Osteoblast (primary cell): ENCODE results near the gene SOBP. TPM values are rescaled to one million over a fixed set of nuclear protein-coding genes. Genes with fewer than 3 reads are reported as not detected.

Experiments used
- DNase-seq: peaks from one replicate; pipeline ENCODE4 v3.0.0; 2011; ENCODE audit warnings: low spot score, mixed read lengths; ENCODE audit not compliant: insufficient read length; ENCODE audit errors: missing footprints
- H2AFZ ChIP-seq: 2 replicates; pipeline ENCODE4 v1.6.0; 2011; ENCODE audit warnings: mild to moderate bottlenecking, low read length
- H3K27ac ChIP-seq: 2 replicates; pipeline ENCODE4 v1.5.1; 2011; ENCODE audit warnings: mild to moderate bottlenecking, low read depth, low read length, moderate library complexity
- H3K27me3 ChIP-seq: 2 replicates; pipeline ENCODE4 v1.6.0; 2012; ENCODE audit warnings: mild to moderate bottlenecking, control low read depth, inconsistent platforms, low read length, moderate library complexity; ENCODE audit not compliant: insufficient read depth
- H3K36me3 ChIP-seq: 2 replicates; pipeline ENCODE4 v1.5.1; 2011; ENCODE audit warnings: mild to moderate bottlenecking, low read length, control low read depth, moderate library complexity; ENCODE audit not compliant: insufficient read depth
- H3K4me1 ChIP-seq: 2 replicates; pipeline ENCODE4 v1.5.1; 2011; ENCODE audit warnings: mild to moderate bottlenecking, low read length, control low read depth, moderate library complexity; ENCODE audit not compliant: insufficient read depth
- H3K4me2 ChIP-seq: 2 replicates; pipeline ENCODE4 v1.6.0; 2011; ENCODE audit warnings: mild to moderate bottlenecking, low read length; ENCODE audit not compliant: insufficient read depth
- H3K4me3 ChIP-seq: fragments of 200-600 bp; sonication (generic); 3 replicates; pipeline ENCODE4 v1.5.1; 2012; ENCODE audit warnings: mild to moderate bottlenecking, low read length, inconsistent platforms; ENCODE audit not compliant: insufficient read depth
- H3K79me2 ChIP-seq: 2 replicates; pipeline ENCODE4 v1.6.0; 2012; ENCODE audit warnings: mild to moderate bottlenecking, low read length, control low read depth, inconsistent platforms; ENCODE audit not compliant: insufficient read depth
- H3K9me3 ChIP-seq: 2 replicates; pipeline ENCODE4 v1.5.1; 2011; ENCODE audit warnings: low read depth, low read length, control low read depth
- H4K20me1 ChIP-seq: 2 replicates; pipeline ENCODE4 v1.6.0; 2012; ENCODE audit warnings: mild to moderate bottlenecking, low read length, control low read depth; ENCODE audit not compliant: insufficient read depth
- CTCF ChIP-seq: IDR thresholded peaks from 2 replicates; pipeline ENCODE4 v1.5.1; 2011; ENCODE audit warnings: mild to moderate bottlenecking, low read depth, low read length, moderate library complexity; ENCODE audit errors: extremely low read depth
- total RNA-seq: library from RNA; depleted of rRNA; stranded (reverse); fragments of >200 nt; gene quantifications from 2 replicates; pipeline ENCODE4 v1.2.3, GENCODE V29; 2012

SOBP gene
- total RNA-seq, 1 donor, result 3.6 TPM

- H3K79me2 ChIP-seq, result no peaks in the 10 kb centered on the region
- no peak for DNase-seq
These were observed 216.7 kb downstream of the SOBP start for GRCh38 chr6:107706516-107707115.

GRCh38 chr6:107707346-107708275 is 217.7 kb downstream of the SOBP start:
- no peak for TF ChIP-seq CTCF
- H3K4me2 ChIP-seq, result no peak overlapping the region

More at GRCh38 chr6:107706516-107707115, 216.7 kb downstream of the SOBP start:
- H3K4me1 ChIP-seq, result peaks cover 10% of the 10 kb centered on the region
- H3K27me3 ChIP-seq, result no peaks in the 10 kb centered on the region
- H2AFZ ChIP-seq, result no peak overlapping the region
- no peak overlapping the region for H3K27ac ChIP-seq
- H3K4me3 ChIP-seq, result no peak overlapping the region
- no peaks in the 10 kb centered on the region for H4K20me1 ChIP-seq
- H3K4me2 ChIP-seq, result no peak overlapping the region
- H3K36me3 ChIP-seq, result no peaks in the 10 kb centered on the region
- no peaks in the 10 kb centered on the region for H3K9me3 ChIP-seq
- TF ChIP-seq CTCF, result no peak

GRCh38 chr6:107708435-107708834 is 218.5 kb downstream of the SOBP start:
- H3K27ac ChIP-seq, result no peak overlapping the region
- H2AFZ ChIP-seq, result no peak overlapping the region
- no peak for DNase-seq
- peaks cover 20% of the 10 kb centered on the region for H3K4me1 ChIP-seq
- no peak overlapping the region for H3K4me3 ChIP-seq
- H4K20me1 ChIP-seq, result no peaks in the 10 kb centered on the region
- H3K27me3 ChIP-seq, result no peaks in the 10 kb centered on the region
- H3K36me3 ChIP-seq, result no peaks in the 10 kb centered on the region
- no peak overlapping the region for H3K4me2 ChIP-seq
- no peaks in the 10 kb centered on the region for H3K9me3 ChIP-seq
- no peak for TF ChIP-seq CTCF
- no peaks in the 10 kb centered on the region for H3K79me2 ChIP-seq

More at GRCh38 chr6:107707346-107708275, 217.7 kb downstream of the SOBP start:
- H3K36me3 ChIP-seq, result no peaks in the 10 kb centered on the region
- H4K20me1 ChIP-seq, result no peaks in the 10 kb centered on the region
- no peak for DNase-seq
- no peaks in the 10 kb centered on the region for H3K27me3 ChIP-seq
- no peak overlapping the region for H2AFZ ChIP-seq
- no peak overlapping the region for H3K27ac ChIP-seq
- H3K4me1 ChIP-seq, result peaks cover 16% of the 10 kb centered on the region
- no peak overlapping the region for H3K4me3 ChIP-seq
- H3K9me3 ChIP-seq, result no peaks in the 10 kb centered on the region
- H3K79me2 ChIP-seq, result no peaks in the 10 kb centered on the region

- H3K4me1 ChIP-seq, result peaks cover 12% of the 10 kb centered on the region
- no peaks in the 10 kb centered on the region for H3K79me2 ChIP-seq
- no peak overlapping the region for H3K4me2 ChIP-seq
- H4K20me1 ChIP-seq, result no peaks in the 10 kb centered on the region
- H3K9me3 ChIP-seq, result no peaks in the 10 kb centered on the region
- no peak overlapping the region for H2AFZ ChIP-seq
- no peak for TF ChIP-seq CTCF
- H3K36me3 ChIP-seq, result no peaks in the 10 kb centered on the region
- no peaks in the 10 kb centered on the region for H3K27me3 ChIP-seq
- no peak overlapping the region for H3K27ac ChIP-seq
- no peak overlapping the region for H3K4me3 ChIP-seq
- DNase-seq, result no peak
These were observed 219.4 kb downstream of the SOBP start for GRCh38 chr6:107709341-107709740.
